Measurements from ENCODE around the gene ITK. TPM values are rescaled to one million over a fixed set of nuclear protein-coding genes. Genes with fewer than 3 reads are reported as not detected.

ITK gene
- total and polyA plus RNA-seq, 5 donors from 2014 or later, result 146 to 550 (median 169) TPM

DNA sequence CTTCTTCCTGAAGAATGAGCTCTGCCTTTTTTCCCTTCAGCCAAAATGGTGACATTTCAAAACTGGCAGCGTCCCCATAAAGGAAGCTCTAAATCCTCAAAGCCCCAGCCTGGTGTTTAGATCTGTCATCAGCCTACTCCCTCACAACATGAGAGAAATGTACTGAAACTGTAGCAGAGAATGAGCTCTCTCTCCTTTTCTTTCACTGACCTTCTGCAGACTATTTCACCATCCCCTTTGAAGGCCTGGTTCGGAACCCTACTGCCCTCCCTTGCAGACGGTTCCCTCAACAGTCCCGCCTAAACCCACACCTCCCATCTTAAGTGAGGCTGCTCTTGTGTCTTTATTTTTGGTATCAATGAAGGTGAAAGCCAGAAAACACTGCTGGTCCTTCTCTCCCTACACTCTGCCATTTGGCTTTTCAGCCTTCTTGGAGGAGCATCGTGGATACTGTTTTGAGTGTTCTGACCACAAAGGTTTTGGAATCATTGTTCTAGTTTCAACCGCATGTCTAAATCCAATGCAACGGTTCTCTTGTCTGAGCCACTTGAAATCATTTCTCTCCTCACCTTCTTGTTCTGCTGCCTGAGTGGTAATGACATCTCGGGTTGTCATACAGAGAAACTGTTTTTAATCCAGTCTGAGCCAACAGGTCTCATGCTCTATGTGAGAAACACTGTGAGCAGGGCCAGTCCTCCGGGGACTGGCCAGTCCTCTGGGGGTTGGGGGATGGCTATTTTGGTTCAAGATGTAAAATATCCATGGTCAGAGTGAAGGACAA lies 39.0 kb downstream of the ITK start:
- Histone ChIP-seq H3K4me1 (ENCODE audit: control insufficient read depth, insufficient read depth, low read length, poor library complexity, severe bottlenecking) (peaks cover 90% of the 10 kb centered on the region), H3K27me3 (ENCODE audit: control insufficient read depth, insufficient read depth, low read length) (no peaks in the 10 kb centered on the region), H3K4me3 (ENCODE audit: low read depth, low read length) (peak overlapping the region; percentile 9), H3K27ac (ENCODE audit: insufficient read depth, low read length, poor library complexity, severe bottlenecking) (peak overlapping the region; percentile 75), H3K9me3 (ENCODE audit: control insufficient read depth in 2 of 2, low read length in 2 of 2) (no peaks in the 10 kb centered on the region), H3K36me3 (ENCODE audit: control insufficient read depth, insufficient read depth, low read length) (peaks cover 98% of the 10 kb centered on the region)
- Mint-ChIP-seq H3K27me3 (no peaks in the 10 kb centered on the region), H3K4me1 (peaks cover 55 to 96% (median 73%) of the 10 kb centered on the region in 4 donors), H3K36me3 (peaks cover 64% of the 10 kb centered on the region), H3K9me3 (peaks cover 0 to 3% (median 0%) of the 10 kb centered on the region in 7 donors), H3K27ac (peak overlapping the region; percentile 90 to 98 (median 94)), H3K4me3 (peak overlapping the region; percentile 19 to 72 (median 64))
- DNase-seq (peak in 1 of 3 donors; percentile 50), ATAC-seq (ENCODE audit: low read depth in 2 of 2) (no peak)

DNA sequence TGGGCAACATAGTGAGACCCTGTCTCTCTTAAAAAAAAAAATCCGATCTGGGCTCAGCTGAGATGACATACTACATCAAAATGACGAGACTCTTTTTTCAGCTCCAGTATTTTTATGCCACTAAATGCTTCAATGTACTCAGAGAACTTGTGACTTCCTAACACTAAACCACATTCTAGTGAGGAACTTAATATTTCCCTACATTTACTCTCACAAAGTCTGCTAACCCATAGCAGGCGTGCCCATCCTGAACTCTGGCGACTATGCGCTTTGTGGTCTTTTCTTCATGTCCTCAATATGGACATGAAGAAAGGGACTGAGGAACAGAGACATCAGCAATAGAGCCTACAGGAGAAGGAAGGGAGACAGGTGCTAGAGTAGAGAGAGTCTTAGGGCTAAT lies 41.3 kb downstream of the ITK start:
- peaks cover 51 to 95% (median 71%) of the 10 kb centered on the region in 4 donors for H3K4me1 Mint-ChIP-seq
- peak; percentile 4 to 7 for ATAC-seq (ENCODE audit: low read depth in 2 of 2)
- Histone ChIP-seq H3K36me3 (ENCODE audit: control insufficient read depth, insufficient read depth, low read length) (peaks cover 97% of the 10 kb centered on the region), H3K9me3 (ENCODE audit: control insufficient read depth in 2 of 2, low read length in 2 of 2) (no peaks in the 10 kb centered on the region), H3K4me3 (ENCODE audit: low read depth, low read length) (peak overlapping the region; percentile 63), H3K27ac (ENCODE audit: insufficient read depth, low read length, poor library complexity, severe bottlenecking) (peak overlapping the region; percentile 75), H3K27me3 (ENCODE audit: control insufficient read depth, insufficient read depth, low read length) (no peaks in the 10 kb centered on the region), H3K4me1 (ENCODE audit: control insufficient read depth, insufficient read depth, low read length, poor library complexity, severe bottlenecking) (peaks cover 89% of the 10 kb centered on the region)
- no peak for DNase-seq
- peak overlapping the region; percentile 90 to 99 (median 93) for H3K27ac Mint-ChIP-seq
- no peaks in the 10 kb centered on the region for H3K27me3 Mint-ChIP-seq
- H3K4me3 Mint-ChIP-seq, result peak overlapping the region; percentile 52 to 84 (median 66)
- H3K36me3 Mint-ChIP-seq, result peaks cover 66% of the 10 kb centered on the region
- no peaks in the 10 kb centered on the region for H3K9me3 Mint-ChIP-seq

DNA sequence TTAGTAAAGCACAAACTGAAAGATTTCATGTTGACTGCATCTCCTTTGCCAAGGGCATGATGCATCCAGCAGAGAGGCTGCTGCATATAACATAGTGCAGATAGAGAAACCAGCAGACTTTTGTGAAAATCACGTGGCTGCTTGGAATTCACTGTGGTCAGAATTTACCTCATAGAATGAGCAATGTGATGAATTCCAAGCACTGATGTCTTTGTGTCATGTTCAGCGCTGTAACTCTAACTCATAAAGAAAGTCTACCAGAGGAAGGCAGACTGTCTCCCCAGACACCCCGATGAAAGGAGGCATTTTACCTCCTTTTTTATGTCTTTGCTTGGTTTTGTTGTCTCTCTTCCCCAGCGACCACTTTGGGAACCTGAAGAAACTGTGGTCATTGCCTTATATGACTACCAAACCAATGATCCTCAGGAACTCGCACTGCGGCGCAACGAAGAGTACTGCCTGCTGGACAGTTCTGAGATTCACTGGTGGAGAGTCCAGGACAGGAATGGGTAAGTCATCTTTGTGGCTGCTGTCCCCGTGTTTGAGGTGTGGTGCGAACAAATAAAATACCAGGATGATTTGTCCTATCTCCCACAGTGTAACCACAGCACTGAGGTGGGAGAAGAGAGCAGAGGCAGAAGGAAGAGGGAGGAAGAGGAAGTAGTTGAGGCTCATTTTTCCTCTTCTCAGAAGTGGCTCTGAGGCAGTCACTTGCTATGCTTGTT lies 42.0 kb downstream of the ITK start:
- no peaks in the 10 kb centered on the region for H3K9me3 ChIP-seq (ENCODE audit: control insufficient read depth in 2 of 2, low read length in 2 of 2)
- peak overlapping the region; percentile 90 to 99 (median 93) for H3K27ac Mint-ChIP-seq
- H3K4me3 Mint-ChIP-seq, result peak overlapping the region; percentile 52 to 84 (median 66)
- peak overlapping the region; percentile 75 for H3K27ac ChIP-seq (ENCODE audit: insufficient read depth, low read length, poor library complexity, severe bottlenecking)
- DNase-seq (peak; percentile 35 to 75 (median 47)), ATAC-seq (ENCODE audit: low read depth in 2 of 2) (peak; percentile 84 to 86)
- no peaks in the 10 kb centered on the region for H3K9me3 Mint-ChIP-seq
- no peaks in the 10 kb centered on the region for H3K27me3 ChIP-seq (ENCODE audit: control insufficient read depth, insufficient read depth, low read length)
- peaks cover 88% of the 10 kb centered on the region for H3K4me1 ChIP-seq (ENCODE audit: control insufficient read depth, insufficient read depth, low read length, poor library complexity, severe bottlenecking)
- H3K36me3 ChIP-seq (ENCODE audit: control insufficient read depth, insufficient read depth, low read length), result peaks cover 97% of the 10 kb centered on the region
- H3K27me3 Mint-ChIP-seq, result no peaks in the 10 kb centered on the region
- peaks cover 54 to 94% (median 70%) of the 10 kb centered on the region in 4 donors for H3K4me1 Mint-ChIP-seq
- H3K4me3 ChIP-seq (ENCODE audit: low read depth, low read length), result peak overlapping the region; percentile 63
- H3K36me3 Mint-ChIP-seq, result peaks cover 67% of the 10 kb centered on the region

DNA sequence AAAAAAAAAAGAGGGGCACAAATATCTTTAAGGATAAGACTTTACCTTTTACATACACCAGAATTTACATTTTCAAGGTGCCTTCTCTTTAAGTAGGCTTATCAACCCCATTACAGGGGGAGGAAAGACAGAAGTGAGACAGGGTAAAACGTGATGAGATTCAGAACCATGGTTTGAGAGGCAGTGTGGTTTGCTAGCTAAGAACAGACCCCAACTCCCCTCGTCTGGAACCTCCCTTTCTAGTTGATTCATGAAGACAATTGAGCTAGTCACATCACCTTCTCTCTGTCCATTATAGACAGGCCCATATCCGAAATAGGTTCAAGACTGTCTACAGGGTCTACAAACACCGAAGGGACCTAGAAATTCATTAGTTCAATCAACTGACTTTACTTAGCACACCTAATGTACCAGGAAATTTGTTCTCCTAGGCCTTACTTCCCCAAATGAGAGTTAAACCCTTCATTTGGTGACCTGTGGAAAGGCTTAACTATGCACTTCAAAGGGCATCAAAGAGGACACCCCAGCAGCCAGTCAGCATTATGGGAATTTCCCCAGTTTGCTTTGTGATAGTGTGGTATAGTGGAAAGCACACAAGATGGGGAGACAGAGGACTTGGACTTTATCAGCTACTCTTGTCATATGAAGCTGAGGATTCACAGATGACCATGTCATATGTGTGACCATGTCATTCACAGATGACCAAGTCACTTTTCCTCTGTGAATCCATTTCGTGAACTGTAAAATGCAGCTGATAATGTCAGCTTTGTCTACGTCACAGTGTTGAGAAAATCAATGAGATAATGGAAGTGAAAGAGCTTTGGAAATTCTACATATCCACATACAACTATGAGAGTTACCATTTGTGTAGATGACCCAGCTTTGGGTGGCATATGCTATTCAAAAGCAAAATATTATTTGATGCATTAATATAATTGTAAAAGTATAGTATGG lies 45.1 kb downstream of the ITK start:
- ATAC-seq (ENCODE audit: low read depth in 2 of 2) (no peak), DNase-seq (peak in 1 of 3 donors; percentile 20)
- H3K36me3 ChIP-seq (ENCODE audit: control insufficient read depth, insufficient read depth, low read length), result peaks cover 96% of the 10 kb centered on the region
- H3K36me3 Mint-ChIP-seq, result peaks cover 52% of the 10 kb centered on the region
- peak overlapping the region in 2 of 4 donors; percentile 26 to 31 for H3K4me3 Mint-ChIP-seq
- H3K27me3 ChIP-seq (ENCODE audit: control insufficient read depth, insufficient read depth, low read length), result no peaks in the 10 kb centered on the region
- H3K9me3 Mint-ChIP-seq, result no peaks in the 10 kb centered on the region
- H3K27me3 Mint-ChIP-seq, result no peaks in the 10 kb centered on the region
- peak overlapping the region; percentile 2 for H3K4me3 ChIP-seq (ENCODE audit: low read depth, low read length)
- peak overlapping the region; percentile 70 for H3K27ac ChIP-seq (ENCODE audit: insufficient read depth, low read length, poor library complexity, severe bottlenecking)
- H3K4me1 ChIP-seq (ENCODE audit: control insufficient read depth, insufficient read depth, low read length, poor library complexity, severe bottlenecking), result peaks cover 65% of the 10 kb centered on the region
- H3K9me3 ChIP-seq (ENCODE audit: control insufficient read depth in 2 of 2, low read length in 2 of 2), result no peaks in the 10 kb centered on the region
- peak overlapping the region; percentile 86 to 88 (median 87) for H3K27ac Mint-ChIP-seq
- H3K4me1 Mint-ChIP-seq, result peaks cover 38 to 78% (median 53%) of the 10 kb centered on the region in 4 donors

DNA sequence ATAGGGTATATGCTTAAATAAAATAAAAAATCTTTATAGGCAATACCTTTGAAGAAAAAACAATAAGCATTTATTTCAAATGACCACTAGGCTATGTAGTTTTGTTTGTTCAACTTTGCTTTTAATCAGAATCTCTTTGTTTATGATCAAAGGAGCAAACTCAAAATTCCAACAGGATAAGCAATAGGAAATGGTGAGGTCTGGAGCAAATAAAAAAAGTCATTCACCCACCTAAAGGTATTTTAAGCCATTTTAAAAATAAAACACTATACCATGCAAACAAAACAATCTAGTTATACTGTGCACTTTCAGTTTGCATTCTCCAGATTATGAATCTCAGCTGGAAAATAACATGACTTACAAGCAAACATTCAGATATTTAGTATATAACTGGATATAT lies 50.0 kb downstream of the ITK start:
- peaks cover 56% of the 10 kb centered on the region for H3K36me3 Mint-ChIP-seq
- H3K36me3 ChIP-seq (ENCODE audit: control insufficient read depth, insufficient read depth, low read length), result peaks cover 98% of the 10 kb centered on the region
- no peak overlapping the region for H3K4me3 ChIP-seq (ENCODE audit: low read depth, low read length)
- peaks cover 40% of the 10 kb centered on the region for H3K4me1 ChIP-seq (ENCODE audit: control insufficient read depth, insufficient read depth, low read length, poor library complexity, severe bottlenecking)
- no peaks in the 10 kb centered on the region for H3K9me3 Mint-ChIP-seq
- H3K9me3 ChIP-seq (ENCODE audit: control insufficient read depth in 2 of 2, low read length in 2 of 2), result no peaks in the 10 kb centered on the region
- H3K27ac ChIP-seq (ENCODE audit: insufficient read depth, low read length, poor library complexity, severe bottlenecking), result no peak overlapping the region
- H3K27me3 Mint-ChIP-seq, result no peaks in the 10 kb centered on the region
- ATAC-seq (ENCODE audit: low read depth in 2 of 2) (no peak), DNase-seq (no peak)
- peaks cover 24 to 76% (median 54%) of the 10 kb centered on the region in 4 donors for H3K4me1 Mint-ChIP-seq
- no peaks in the 10 kb centered on the region for H3K27me3 ChIP-seq (ENCODE audit: control insufficient read depth, insufficient read depth, low read length)
- H3K4me3 Mint-ChIP-seq, result no peak overlapping the region
- H3K27ac Mint-ChIP-seq, result peak overlapping the region in 2 of 3 donors; percentile 32 to 50

DNA sequence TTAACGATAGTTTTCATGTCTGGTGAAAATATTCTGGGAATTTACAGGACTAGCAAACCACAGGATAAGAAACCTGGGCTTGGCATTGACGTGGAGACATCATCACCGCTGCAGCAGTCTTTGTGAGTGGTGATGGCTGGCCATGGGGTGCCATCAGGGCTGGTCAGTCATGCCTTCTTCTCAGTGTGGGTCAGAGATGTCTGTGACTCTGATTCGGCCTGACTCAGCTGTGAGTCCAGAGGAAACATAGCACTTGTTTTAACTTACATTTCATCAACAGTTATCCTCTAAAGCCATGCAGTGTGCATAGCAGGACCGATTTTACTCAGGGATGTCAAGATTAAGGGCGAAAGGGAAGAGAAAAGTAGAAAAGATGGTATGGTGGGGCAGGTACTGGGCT lies 52.1 kb downstream of the ITK start:
- Histone ChIP-seq H3K4me1 (ENCODE audit: control insufficient read depth, insufficient read depth, low read length, poor library complexity, severe bottlenecking) (peaks cover 21% of the 10 kb centered on the region), H3K36me3 (ENCODE audit: control insufficient read depth, insufficient read depth, low read length) (peaks cover 98% of the 10 kb centered on the region), H3K27me3 (ENCODE audit: control insufficient read depth, insufficient read depth, low read length) (no peaks in the 10 kb centered on the region), H3K27ac (ENCODE audit: insufficient read depth, low read length, poor library complexity, severe bottlenecking) (peak overlapping the region; percentile 78), H3K9me3 (ENCODE audit: control insufficient read depth in 2 of 2, low read length in 2 of 2) (no peaks in the 10 kb centered on the region), H3K4me3 (ENCODE audit: low read depth, low read length) (no peak overlapping the region)
- peak overlapping the region in 2 of 3 donors; percentile 89 to 90 for H3K27ac Mint-ChIP-seq
- peak overlapping the region in 3 of 4 donors; percentile 4 to 69 (median 61) for H3K4me3 Mint-ChIP-seq
- no peaks in the 10 kb centered on the region for H3K9me3 Mint-ChIP-seq
- H3K27me3 Mint-ChIP-seq, result no peaks in the 10 kb centered on the region
- DNase-seq (no peak), ATAC-seq (ENCODE audit: low read depth in 2 of 2) (no peak)
- H3K36me3 Mint-ChIP-seq, result peaks cover 50% of the 10 kb centered on the region
- H3K4me1 Mint-ChIP-seq, result peaks cover 14 to 69% (median 49%) of the 10 kb centered on the region in 4 donors

DNA sequence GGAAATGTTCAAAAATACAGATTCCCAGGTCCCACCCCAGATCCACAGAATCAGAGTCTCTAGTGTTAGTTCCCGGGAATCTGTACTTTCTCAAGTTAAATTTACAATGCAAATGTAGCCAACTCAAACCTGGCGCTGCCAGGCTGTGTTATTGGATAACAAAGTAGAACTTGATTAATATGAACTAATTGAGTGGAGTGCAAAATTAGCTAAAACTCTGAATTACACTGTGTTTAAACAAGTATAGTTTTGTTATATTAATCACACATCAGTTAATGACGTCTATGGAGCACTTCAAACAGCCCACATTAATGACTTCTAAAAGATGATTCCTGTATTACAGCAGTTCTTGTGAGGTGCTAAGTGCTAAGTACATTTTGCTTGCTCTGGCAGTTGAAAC lies 52.9 kb downstream of the ITK start:
- no peaks in the 10 kb centered on the region for H3K9me3 Mint-ChIP-seq
- Histone ChIP-seq H3K9me3 (ENCODE audit: control insufficient read depth in 2 of 2, low read length in 2 of 2) (no peaks in the 10 kb centered on the region), H3K4me3 (ENCODE audit: low read depth, low read length) (no peak overlapping the region), H3K27ac (ENCODE audit: insufficient read depth, low read length, poor library complexity, severe bottlenecking) (peak overlapping the region; percentile 78), H3K4me1 (ENCODE audit: control insufficient read depth, insufficient read depth, low read length, poor library complexity, severe bottlenecking) (peaks cover 22% of the 10 kb centered on the region), H3K27me3 (ENCODE audit: control insufficient read depth, insufficient read depth, low read length) (no peaks in the 10 kb centered on the region), H3K36me3 (ENCODE audit: control insufficient read depth, insufficient read depth, low read length) (peaks cover 98% of the 10 kb centered on the region)
- DNase-seq, result peak in 1 of 3 donors; percentile 73
- H3K4me3 Mint-ChIP-seq, result peak overlapping the region in 2 of 4 donors; percentile 17 to 63
- H3K4me1 Mint-ChIP-seq, result peaks cover 14 to 72% (median 53%) of the 10 kb centered on the region in 4 donors
- peak overlapping the region; percentile 74 to 90 (median 89) for H3K27ac Mint-ChIP-seq
- H3K27me3 Mint-ChIP-seq, result no peaks in the 10 kb centered on the region
- peaks cover 55% of the 10 kb centered on the region for H3K36me3 Mint-ChIP-seq
- ATAC-seq (ENCODE audit: low read depth in 2 of 2), result peak; percentile 94 to 96

All from CD4-positive, CD25-positive, alpha-beta regulatory T cell (primary cell).